ENCODE measurements around the gene PBRM1. TPM values are rescaled to one million over a fixed set of nuclear protein-coding genes. Genes with fewer than 3 reads are reported as not detected.

The PBRM1 gene
- total RNA-seq, 2 donors from 2014 or later, result 73.4 to 78.5 TPM

DNA sequence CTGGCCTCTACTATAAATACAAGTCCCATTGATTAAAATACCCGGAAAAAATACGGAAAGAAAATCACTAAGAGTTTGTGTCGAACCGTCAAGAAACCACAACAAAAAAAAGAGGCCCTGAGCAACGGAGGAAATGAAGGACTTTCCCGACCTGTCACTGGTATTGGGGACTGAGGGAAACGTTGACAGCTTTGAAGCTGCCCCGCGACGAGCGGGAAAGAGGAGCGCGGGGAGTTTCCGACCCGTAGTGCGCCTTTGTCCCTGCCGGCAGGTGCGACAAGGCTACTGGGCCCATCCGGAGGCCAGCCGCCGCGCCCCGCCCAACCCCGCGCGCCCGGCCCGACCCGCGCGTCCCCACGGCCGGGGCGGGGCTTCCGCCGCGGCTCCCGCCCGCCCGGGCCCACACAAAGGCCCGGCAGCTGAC is 416 bp downstream of the PBRM1 start:
- no peaks in the 10 kb centered on the region for H3K27me3 ChIP-seq (ENCODE audit: control insufficient read depth, insufficient read depth, low read length, poor library complexity, severe bottlenecking)
- peak overlapping the region; percentile 88 for H3K4me3 ChIP-seq (ENCODE audit: low read length)
- H3K27ac ChIP-seq (ENCODE audit: low read depth, low read length), result peak overlapping the region; percentile 99
- WGBS, 2 experiments (ENCODE audit: insufficient coverage in 1 of 2, insufficient read length in 1 of 2), result 0% methylated on average over 10 to 41 of the region's 41 CpGs
- Mint-ChIP-seq H3K4me3 (peak overlapping the region; percentile 99), H3K9me3 (no peaks in the 10 kb centered on the region), H3K27ac (peak overlapping the region; percentile 91), H3K27me3 (ENCODE audit: insufficient read depth) (no peaks in the 10 kb centered on the region), H3K4me1 (peaks cover 18% of the 10 kb centered on the region), H3K36me3 (ENCODE audit: low read depth) (peaks cover 45% of the 10 kb centered on the region)
- no peaks in the 10 kb centered on the region for H3K4me1 ChIP-seq (ENCODE audit: control insufficient read depth, insufficient read depth, low read length)
- peaks cover 54% of the 10 kb centered on the region for H3K36me3 ChIP-seq (ENCODE audit: control insufficient read depth, insufficient read depth, low read length)
- H3K9ac ChIP-seq (ENCODE audit: extremely low read depth, low read length, poor library complexity, severe bottlenecking), result peak overlapping the region; percentile 91
- TF ChIP-seq, protein P1, sequence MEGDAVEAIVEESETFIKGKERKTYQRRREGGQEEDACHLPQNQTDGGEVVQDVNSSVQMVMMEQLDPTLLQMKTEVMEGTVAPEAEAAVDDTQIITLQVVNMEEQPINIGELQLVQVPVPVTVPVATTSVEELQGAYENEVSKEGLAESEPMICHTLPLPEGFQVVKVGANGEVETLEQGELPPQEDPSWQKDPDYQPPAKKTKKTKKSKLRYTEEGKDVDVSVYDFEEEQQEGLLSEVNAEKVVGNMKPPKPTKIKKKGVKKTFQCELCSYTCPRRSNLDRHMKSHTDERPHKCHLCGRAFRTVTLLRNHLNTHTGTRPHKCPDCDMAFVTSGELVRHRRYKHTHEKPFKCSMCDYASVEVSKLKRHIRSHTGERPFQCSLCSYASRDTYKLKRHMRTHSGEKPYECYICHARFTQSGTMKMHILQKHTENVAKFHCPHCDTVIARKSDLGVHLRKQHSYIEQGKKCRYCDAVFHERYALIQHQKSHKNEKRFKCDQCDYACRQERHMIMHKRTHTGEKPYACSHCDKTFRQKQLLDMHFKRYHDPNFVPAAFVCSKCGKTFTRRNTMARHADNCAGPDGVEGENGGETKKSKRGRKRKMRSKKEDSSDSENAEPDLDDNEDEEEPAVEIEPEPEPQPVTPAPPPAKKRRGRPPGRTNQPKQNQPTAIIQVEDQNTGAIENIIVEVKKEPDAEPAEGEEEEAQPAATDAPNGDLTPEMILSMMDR (conservative IDR thresholded peaks at IDR 0.05), result no peak
- peak; percentile 90 for DNase-seq
- no peaks in the 10 kb centered on the region for H3K9me3 ChIP-seq (ENCODE audit: control insufficient read depth, low read length)

DNA sequence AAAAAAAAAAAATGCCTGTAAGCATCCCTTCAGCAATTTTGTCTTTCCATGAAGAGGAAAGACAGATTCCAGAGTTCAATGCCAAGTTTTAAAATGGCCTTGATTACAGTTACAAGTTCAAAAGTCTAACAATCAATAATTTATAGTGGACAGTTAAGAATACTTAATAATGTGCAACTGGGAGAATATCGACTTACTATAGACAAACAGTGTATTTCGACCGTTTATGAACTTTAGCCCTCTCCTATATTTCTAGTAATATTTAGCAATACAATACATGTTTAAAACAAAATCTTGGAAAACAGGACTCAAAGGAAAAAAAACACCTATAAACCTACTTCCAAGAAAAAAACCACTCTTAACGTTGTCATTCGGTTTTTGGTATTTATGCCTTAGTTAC is 1.5 kb downstream of the PBRM1 start:
- no peak for DNase-seq
- no peaks in the 10 kb centered on the region for H3K4me1 ChIP-seq (ENCODE audit: control insufficient read depth, insufficient read depth, low read length)
- no peaks in the 10 kb centered on the region for H3K9me3 Mint-ChIP-seq
- H3K4me3 Mint-ChIP-seq, result peak overlapping the region; percentile 99
- peaks cover 54% of the 10 kb centered on the region for H3K36me3 ChIP-seq (ENCODE audit: control insufficient read depth, insufficient read depth, low read length)
- H3K27me3 Mint-ChIP-seq (ENCODE audit: insufficient read depth), result no peaks in the 10 kb centered on the region
- no peaks in the 10 kb centered on the region for H3K27me3 ChIP-seq (ENCODE audit: control insufficient read depth, insufficient read depth, low read length, poor library complexity, severe bottlenecking)
- TF ChIP-seq, protein P1 (conservative IDR thresholded peaks at IDR 0.05), result no peak
- no peak overlapping the region for H3K27ac ChIP-seq (ENCODE audit: low read depth, low read length)
- 85% methylated on average over 5 of the region's 5 CpGs; no CpG with 5 or more reads in 1 of the 2 experiments for WGBS, 2 experiments (ENCODE audit: insufficient coverage in 1 of 2, insufficient read length in 1 of 2)
- peaks cover 18% of the 10 kb centered on the region for H3K4me1 Mint-ChIP-seq
- peaks cover 43% of the 10 kb centered on the region for H3K36me3 Mint-ChIP-seq (ENCODE audit: low read depth)
- H3K9ac ChIP-seq (ENCODE audit: extremely low read depth, low read length, poor library complexity, severe bottlenecking), result peak overlapping the region; percentile 84
- peak overlapping the region; percentile 88 for H3K4me3 ChIP-seq (ENCODE audit: low read length)
- H3K9me3 ChIP-seq (ENCODE audit: control insufficient read depth, low read length), result no peaks in the 10 kb centered on the region
- H3K27ac Mint-ChIP-seq, result no peak overlapping the region

DNA sequence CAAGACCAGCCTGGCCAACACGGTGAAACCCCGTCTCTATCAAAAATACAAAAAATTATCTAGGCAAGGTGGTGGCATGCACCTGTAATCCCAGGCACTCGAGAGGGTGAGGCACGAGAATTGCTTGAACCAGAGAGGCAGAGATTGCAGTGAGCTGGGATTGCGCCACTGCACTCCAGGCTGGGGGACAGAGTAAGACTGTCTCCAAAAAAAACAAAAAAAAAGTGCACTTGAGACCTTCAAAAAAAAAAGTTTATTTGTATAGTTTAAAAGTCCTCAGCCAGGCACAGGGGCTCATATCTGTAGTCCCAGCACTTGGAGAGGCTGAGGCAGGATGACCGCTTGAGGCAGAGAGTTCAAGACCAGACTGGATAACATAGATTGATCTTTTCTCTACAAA is 2.1 kb downstream of the PBRM1 start:
- H3K36me3 Mint-ChIP-seq (ENCODE audit: low read depth), result peaks cover 43% of the 10 kb centered on the region
- Histone ChIP-seq H3K27ac (ENCODE audit: low read depth, low read length) (no peak overlapping the region), H3K27me3 (ENCODE audit: control insufficient read depth, insufficient read depth, low read length, poor library complexity, severe bottlenecking) (no peaks in the 10 kb centered on the region), H3K36me3 (ENCODE audit: control insufficient read depth, insufficient read depth, low read length) (peaks cover 54% of the 10 kb centered on the region), H3K9me3 (ENCODE audit: control insufficient read depth, low read length) (no peaks in the 10 kb centered on the region), H3K4me1 (ENCODE audit: control insufficient read depth, insufficient read depth, low read length) (no peaks in the 10 kb centered on the region), H3K9ac (ENCODE audit: extremely low read depth, low read length, poor library complexity, severe bottlenecking) (no peak overlapping the region), H3K4me3 (ENCODE audit: low read length) (peak overlapping the region; percentile 88)
- H3K27ac Mint-ChIP-seq, result no peak overlapping the region
- TF ChIP-seq, protein P1 (conservative IDR thresholded peaks at IDR 0.05), result no peak
- H3K4me3 Mint-ChIP-seq, result no peak overlapping the region
- 81 to 85% methylated on average over 6 of the region's 6 CpGs for WGBS, 2 experiments (ENCODE audit: insufficient coverage in 1 of 2, insufficient read length in 1 of 2)
- no peaks in the 10 kb centered on the region for H3K27me3 Mint-ChIP-seq (ENCODE audit: insufficient read depth)
- H3K4me1 Mint-ChIP-seq, result peaks cover 18% of the 10 kb centered on the region
- H3K9me3 Mint-ChIP-seq, result no peaks in the 10 kb centered on the region
- no peak for DNase-seq

Measured in endodermal cell (in vitro differentiated cells).